DND-41 (cell line): ENCODE measurements around the gene ISG15.

ENCODE experiments used
- EZH2 ChIP-seq: IDR thresholded peaks from 3 replicates; pipeline ENCODE4 v1.6.1; 2012; ENCODE audit warnings: borderline replicate concordance, low read depth, mild to moderate bottlenecking, moderate library complexity, low read length, inconsistent platforms; ENCODE audit not compliant: severe bottlenecking
- TF ChIP-seq, protein P1 (sequence below): IDR thresholded peaks from 2 replicates; pipeline ENCODE4 v1.5.1; 2012; ENCODE audit warnings: borderline replicate concordance, low read length, moderate library complexity, mild to moderate bottlenecking; ENCODE audit not compliant: poor library complexity, severe bottlenecking; ENCODE audit errors: extremely low read depth

DNA sequence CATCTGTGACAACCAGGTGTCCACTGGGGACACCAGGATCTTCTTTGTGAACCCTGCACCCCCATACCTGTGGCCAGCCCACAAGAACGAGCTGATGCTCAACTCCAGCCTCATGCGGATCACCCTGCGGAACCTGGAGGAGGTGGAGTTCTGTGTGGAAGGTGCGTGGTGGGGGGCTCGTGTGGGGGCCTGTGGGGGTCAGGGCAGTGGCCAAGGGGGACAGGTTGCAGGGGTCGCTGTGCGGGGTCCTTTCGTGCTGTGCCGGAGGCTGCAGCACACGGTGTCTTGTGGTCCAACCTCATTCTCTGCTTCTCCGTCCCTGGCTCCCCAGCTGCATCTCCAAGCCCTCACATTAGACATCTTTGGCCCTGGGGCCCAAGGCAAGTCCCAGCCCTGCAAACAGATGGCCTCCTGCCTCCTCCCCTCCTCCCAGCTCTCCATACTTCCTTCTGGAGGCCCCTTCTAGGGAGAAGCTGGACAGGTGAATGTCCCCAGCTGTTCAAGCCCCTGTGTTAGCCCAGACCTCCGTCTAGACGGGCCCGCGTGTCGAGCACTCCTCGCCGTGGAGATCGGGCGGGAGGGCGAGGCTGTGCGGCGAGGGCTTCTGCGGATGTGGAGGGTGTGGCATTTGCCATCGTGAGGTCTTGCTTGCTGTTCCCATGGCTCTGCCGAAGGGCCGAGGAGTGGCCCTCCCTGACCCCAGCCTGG is 9.2 kb downstream of the ISG15 start:
- TF ChIP-seq, protein P1, sequence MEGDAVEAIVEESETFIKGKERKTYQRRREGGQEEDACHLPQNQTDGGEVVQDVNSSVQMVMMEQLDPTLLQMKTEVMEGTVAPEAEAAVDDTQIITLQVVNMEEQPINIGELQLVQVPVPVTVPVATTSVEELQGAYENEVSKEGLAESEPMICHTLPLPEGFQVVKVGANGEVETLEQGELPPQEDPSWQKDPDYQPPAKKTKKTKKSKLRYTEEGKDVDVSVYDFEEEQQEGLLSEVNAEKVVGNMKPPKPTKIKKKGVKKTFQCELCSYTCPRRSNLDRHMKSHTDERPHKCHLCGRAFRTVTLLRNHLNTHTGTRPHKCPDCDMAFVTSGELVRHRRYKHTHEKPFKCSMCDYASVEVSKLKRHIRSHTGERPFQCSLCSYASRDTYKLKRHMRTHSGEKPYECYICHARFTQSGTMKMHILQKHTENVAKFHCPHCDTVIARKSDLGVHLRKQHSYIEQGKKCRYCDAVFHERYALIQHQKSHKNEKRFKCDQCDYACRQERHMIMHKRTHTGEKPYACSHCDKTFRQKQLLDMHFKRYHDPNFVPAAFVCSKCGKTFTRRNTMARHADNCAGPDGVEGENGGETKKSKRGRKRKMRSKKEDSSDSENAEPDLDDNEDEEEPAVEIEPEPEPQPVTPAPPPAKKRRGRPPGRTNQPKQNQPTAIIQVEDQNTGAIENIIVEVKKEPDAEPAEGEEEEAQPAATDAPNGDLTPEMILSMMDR = no peak
- no peak for TF ChIP-seq EZH2
